HEK293 (cell line): Measurements from ENCODE around the gene TRIM7.

Experiments
- FEZF1 ChIP-seq: fragments of 450-650 bp; formaldehyde crosslinking; IDR thresholded peaks from 2 replicates; pipeline ENCODE4 v1.5.1; 2016; ENCODE audit warnings: missing biosample characterization, missing genetic modification characterization
- IKZF3 ChIP-seq: fragments of 450-650 bp; IDR thresholded peaks from 2 replicates; pipeline ENCODE4 v1.5.0; 2018; ENCODE audit warnings: missing biosample characterization, mild to moderate bottlenecking, missing genetic modification characterization, moderate library complexity
- KLF10 ChIP-seq: fragments of 450-650 bp; IDR thresholded peaks from 2 replicates; pipeline ENCODE4 v1.5.1; 2018; ENCODE audit warnings: missing biosample characterization, mild to moderate bottlenecking, missing genetic modification characterization
- PRDM4 ChIP-seq: fragments of 450-650 bp; formaldehyde crosslinking; IDR thresholded peaks from 2 replicates; pipeline ENCODE4 v1.5.1; 2017; ENCODE audit warnings: missing biosample characterization, missing genetic modification characterization
- SP2 ChIP-seq: fragments of 450-650 bp; formaldehyde crosslinking; IDR thresholded peaks from 2 replicates; pipeline ENCODE4 v1.5.1; 2016; ENCODE audit warnings: missing biosample characterization, missing genetic modification characterization
- ZBTB20 ChIP-seq: fragments of 450-650 bp; formaldehyde crosslinking; IDR thresholded peaks from 2 replicates; pipeline ENCODE4 v1.5.1; 2016; ENCODE audit warnings: missing biosample characterization, missing genetic modification characterization
- ZBTB21 ChIP-seq: fragments of 450-650 bp; formaldehyde crosslinking; IDR thresholded peaks from 2 replicates; pipeline ENCODE4 v1.5.1; 2017; ENCODE audit warnings: missing biosample characterization, missing genetic modification characterization
- ZBTB6 ChIP-seq: fragments of 450-650 bp; formaldehyde crosslinking; IDR thresholded peaks from 2 replicates; pipeline ENCODE4 v1.5.1; 2017; ENCODE audit warnings: missing biosample characterization, missing genetic modification characterization
- ZBTB8A ChIP-seq: fragments of 450-650 bp; formaldehyde crosslinking; IDR thresholded peaks from 2 replicates; pipeline ENCODE4 v1.5.1; 2016; ENCODE audit warnings: missing biosample characterization, missing genetic modification characterization
- ZEB2 ChIP-seq: fragments of 450-650 bp; formaldehyde crosslinking; IDR thresholded peaks from 2 replicates; pipeline ENCODE4 v1.5.1; 2016; ENCODE audit warnings: missing biosample characterization, missing genetic modification characterization
- ZFHX2 ChIP-seq: fragments of 450-650 bp; formaldehyde crosslinking; conservative IDR thresholded peaks from 2 replicates; pipeline ENCODE4 v1.5.1; 2016; ENCODE audit warnings: missing biosample characterization, missing genetic modification characterization
- ZNF10 ChIP-seq: fragments of 450-650 bp; formaldehyde crosslinking; IDR thresholded peaks from 2 replicates; pipeline ENCODE4 v1.5.1; 2017; ENCODE audit warnings: missing biosample characterization, missing genetic modification characterization
- ZNF133 ChIP-seq: fragments of 450-650 bp; formaldehyde crosslinking; IDR thresholded peaks from 2 replicates; pipeline ENCODE4 v1.5.1; 2016; ENCODE audit warnings: missing biosample characterization, missing genetic modification characterization
- ZNF174 ChIP-seq: fragments of 450-650 bp; formaldehyde crosslinking; IDR thresholded peaks from 2 replicates; pipeline ENCODE4 v1.5.0; 2017; ENCODE audit warnings: missing biosample characterization, mild to moderate bottlenecking, missing genetic modification characterization
- ZNF19 ChIP-seq: fragments of 450-650 bp; formaldehyde crosslinking; IDR thresholded peaks from 2 replicates; pipeline ENCODE4; 2016; ENCODE audit warnings: missing biosample characterization, missing genetic modification characterization, low read depth
- ZNF202 ChIP-seq: fragments of 450-650 bp; formaldehyde crosslinking; IDR thresholded peaks from 2 replicates; pipeline ENCODE4 v1.5.1; 2016; ENCODE audit warnings: missing biosample characterization, missing genetic modification characterization, borderline replicate concordance
- ZNF23 ChIP-seq: fragments of 450-650 bp; formaldehyde crosslinking; IDR thresholded peaks from 2 replicates; pipeline ENCODE4 v1.5.1; 2016; ENCODE audit warnings: missing biosample characterization, missing genetic modification characterization, borderline replicate concordance
- ZNF24 ChIP-seq: fragments of 450-650 bp; formaldehyde crosslinking; IDR thresholded peaks from 2 replicates; pipeline ENCODE4 v1.5.1; 2016; ENCODE audit warnings: missing biosample characterization, missing genetic modification characterization
- ZNF26 ChIP-seq: fragments of 450-650 bp; formaldehyde crosslinking; IDR thresholded peaks from 2 replicates; pipeline ENCODE4 v1.5.1; 2016; ENCODE audit warnings: missing biosample characterization, missing genetic modification characterization
- ZNF362 ChIP-seq: fragments of 450-650 bp; formaldehyde crosslinking; IDR thresholded peaks from 2 replicates; pipeline ENCODE4 v1.5.1; 2016; ENCODE audit warnings: missing biosample characterization, missing genetic modification characterization
- ZNF394 ChIP-seq: fragments of 450-650 bp; formaldehyde crosslinking; IDR thresholded peaks from 2 replicates; pipeline ENCODE4 v1.5.1; 2016; ENCODE audit warnings: missing biosample characterization, missing genetic modification characterization, mild to moderate bottlenecking, moderate library complexity, borderline replicate concordance
- ZNF416 ChIP-seq: fragments of 450-650 bp; formaldehyde crosslinking; IDR thresholded peaks from 2 replicates; pipeline ENCODE4 v1.5.1; 2016; ENCODE audit warnings: missing biosample characterization, missing genetic modification characterization
- ZNF548 ChIP-seq: fragments of 450-650 bp; formaldehyde crosslinking; IDR thresholded peaks from 2 replicates; pipeline ENCODE4 v1.5.1; 2016; ENCODE audit warnings: missing biosample characterization, missing genetic modification characterization
- ZNF621 ChIP-seq: fragments of 450-650 bp; formaldehyde crosslinking; IDR thresholded peaks from 2 replicates; pipeline ENCODE4 v1.5.1; 2017; ENCODE audit warnings: missing biosample characterization, missing genetic modification characterization
- ZNF639 ChIP-seq: fragments of 450-650 bp; formaldehyde crosslinking; IDR thresholded peaks from 2 replicates; pipeline ENCODE4 v1.5.1; 2016; ENCODE audit warnings: missing biosample characterization, missing genetic modification characterization
- ZNF692 ChIP-seq: fragments of 450-650 bp; formaldehyde crosslinking; IDR thresholded peaks from 2 replicates; pipeline ENCODE4 v1.5.1; 2016; ENCODE audit warnings: missing biosample characterization, missing genetic modification characterization
- ZNF704 ChIP-seq: fragments of 450-650 bp; formaldehyde crosslinking; IDR thresholded peaks from 2 replicates; pipeline ENCODE4 v1.5.1; 2016; ENCODE audit warnings: missing biosample characterization, missing genetic modification characterization
- ZNF707 ChIP-seq: fragments of 450-650 bp; formaldehyde crosslinking; IDR thresholded peaks from 2 replicates; pipeline ENCODE4 v1.5.1; 2016; ENCODE audit warnings: missing biosample characterization, missing genetic modification characterization
- ZNF776 ChIP-seq: fragments of 450-650 bp; formaldehyde crosslinking; IDR thresholded peaks from 2 replicates; pipeline ENCODE4 v1.5.0; 2017; ENCODE audit warnings: missing biosample characterization, missing genetic modification characterization, borderline replicate concordance
- ZSCAN16 ChIP-seq: fragments of 450-650 bp; formaldehyde crosslinking; IDR thresholded peaks from 2 replicates; pipeline ENCODE4 v1.5.1; 2016; ENCODE audit warnings: missing biosample characterization, missing genetic modification characterization

The TRIM7 gene

GRCh38 chr5:181207214-181207959 lies 2.4 kb upstream of the TRIM7 start (continued):
- TF ChIP-seq ZBTB20 (tag by site-specific recombination): peak; percentile 61
- peak; percentile 98 for TF ChIP-seq ZNF362 (tag by site-specific recombination)
- peak; percentile 79; the same call in 1 of the 2 replicates for TF ChIP-seq ZNF24 (tag by site-specific recombination)
- no peak for TF ChIP-seq ZFHX2
- TF ChIP-seq ZNF707 (tag by site-specific recombination): no peak
- peak; percentile 87 for TF ChIP-seq ZBTB8A (tag by site-specific recombination)
- no peak for TF ChIP-seq ZNF548 (tag by site-specific recombination)
- TF ChIP-seq ZNF704: no peak
- TF ChIP-seq KLF10 (tag by site-specific recombination): peak; percentile 81
- no peak for TF ChIP-seq ZNF174 (tag by site-specific recombination)
- peak; percentile 50 for TF ChIP-seq SP2 (tag by site-specific recombination)
- TF ChIP-seq ZNF416 (tag by site-specific recombination): no peak
- no peak for TF ChIP-seq ZNF776
- TF ChIP-seq ZNF19: no peak
- peak; percentile 88 for TF ChIP-seq IKZF3
- TF ChIP-seq ZNF621 (tag by site-specific recombination): no peak
- TF ChIP-seq ZNF202 (tag by site-specific recombination): no peak
- no peak for TF ChIP-seq ZNF23 (tag by site-specific recombination)
- TF ChIP-seq ZSCAN16 (tag by site-specific recombination): no peak
- TF ChIP-seq ZNF394 (tag by site-specific recombination): 0 out of 2 replicates have a peak, but pooled peaks have one; percentile 38
- 0 out of 2 replicates have a peak, but pooled peaks have one; percentile 23 for TF ChIP-seq PRDM4 (tag by site-specific recombination)
- peak; percentile 87 for TF ChIP-seq ZBTB6 (tag by site-specific recombination)
- TF ChIP-seq FEZF1 (tag by site-specific recombination): no peak
- 0 out of 2 replicates have a peak, but pooled peaks have one; percentile 25 for TF ChIP-seq ZNF10
- TF ChIP-seq ZNF26 (tag by site-specific recombination): no peak
- TF ChIP-seq ZEB2 (tag by site-specific recombination): peak; percentile 88
- TF ChIP-seq ZNF133: no peak
- TF ChIP-seq ZBTB21: peak; percentile 61; the same call in 1 of the 2 replicates
- TF ChIP-seq ZNF692 (tag by site-specific recombination): 0 out of 2 replicates have a peak, but pooled peaks have one; percentile 28
- peak; percentile 82 for TF ChIP-seq ZNF639 (tag by site-specific recombination)
